Measurements from ENCODE around the gene UTP3. TPM values are rescaled to one million over a fixed set of nuclear protein-coding genes. Genes with fewer than 3 reads are reported as not detected.

Gene UTP3
- total RNA-seq, 1 donor from 2014 or later: 15.7 TPM

Small RNA genes lying within 50 kb of the gene (small RNA-seq; reads per million reads assigned to genes)
- gene RNU6-520P: not detected
- gene RNU6-784P: not detected

Other genes with a start within 250 kb of the UTP3 start
- gene MUC7, start 216.3 kb upstream of the UTP3 start, total RNA-seq: not detected
- gene AMTN, start 170.0 kb upstream of the UTP3 start, total RNA-seq: not detected
- gene AMBN, start 96.3 kb upstream of the UTP3 start, total RNA-seq: not detected
- not detected for gene ENAM, start 59.8 kb upstream of the UTP3 start, total RNA-seq
- gene JCHAIN, start 22.0 kb upstream of the UTP3 start, total RNA-seq: 2.7 TPM
- gene RUFY3, start 33.4 kb downstream of the UTP3 start, total RNA-seq: 71.2 TPM
- 35.1 TPM for gene GRSF1, start 151.4 kb downstream of the UTP3 start, total RNA-seq
- 13.0 TPM for gene MOB1B, start 213.8 kb downstream of the UTP3 start, total RNA-seq